ENCODE results near the gene TMED8.
"Not testable (repeated sequence)": the region's sequence is repeated elsewhere in the genome, so short reads cannot be mapped to it uniquely, and the experiment has no call there.

The TMED8 gene

DNA sequence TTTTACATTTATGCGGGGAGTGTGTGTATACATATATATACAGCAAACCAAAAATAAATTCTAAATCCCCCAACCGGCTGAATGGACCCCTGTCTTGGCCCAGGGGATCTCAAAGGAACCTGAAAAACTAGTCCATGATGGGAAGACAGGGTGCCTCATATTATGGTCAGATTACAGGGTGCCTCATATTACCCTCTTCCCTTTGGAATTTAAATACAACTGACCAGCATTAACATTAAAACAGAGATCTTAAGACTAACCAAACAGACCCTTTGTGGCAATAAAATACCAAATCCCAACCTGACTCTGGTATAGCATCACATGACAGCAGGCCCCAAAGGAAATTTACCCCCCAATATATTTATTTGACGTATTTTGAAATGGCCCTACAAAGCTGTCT is 39.0 kb downstream of the TMED8 start:
- TF ChIP-seq, protein P1, sequence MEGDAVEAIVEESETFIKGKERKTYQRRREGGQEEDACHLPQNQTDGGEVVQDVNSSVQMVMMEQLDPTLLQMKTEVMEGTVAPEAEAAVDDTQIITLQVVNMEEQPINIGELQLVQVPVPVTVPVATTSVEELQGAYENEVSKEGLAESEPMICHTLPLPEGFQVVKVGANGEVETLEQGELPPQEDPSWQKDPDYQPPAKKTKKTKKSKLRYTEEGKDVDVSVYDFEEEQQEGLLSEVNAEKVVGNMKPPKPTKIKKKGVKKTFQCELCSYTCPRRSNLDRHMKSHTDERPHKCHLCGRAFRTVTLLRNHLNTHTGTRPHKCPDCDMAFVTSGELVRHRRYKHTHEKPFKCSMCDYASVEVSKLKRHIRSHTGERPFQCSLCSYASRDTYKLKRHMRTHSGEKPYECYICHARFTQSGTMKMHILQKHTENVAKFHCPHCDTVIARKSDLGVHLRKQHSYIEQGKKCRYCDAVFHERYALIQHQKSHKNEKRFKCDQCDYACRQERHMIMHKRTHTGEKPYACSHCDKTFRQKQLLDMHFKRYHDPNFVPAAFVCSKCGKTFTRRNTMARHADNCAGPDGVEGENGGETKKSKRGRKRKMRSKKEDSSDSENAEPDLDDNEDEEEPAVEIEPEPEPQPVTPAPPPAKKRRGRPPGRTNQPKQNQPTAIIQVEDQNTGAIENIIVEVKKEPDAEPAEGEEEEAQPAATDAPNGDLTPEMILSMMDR (conservative IDR thresholded peaks at IDR 0.05; ENCODE audit: control insufficient read depth, insufficient read depth, low read depth, low read length): no peak
- H3K4me3 ChIP-seq (ENCODE audit: control insufficient read depth, low read depth, low read length): no peak overlapping the region
- DNase-seq (ENCODE audit: low read depth): no peak

DNA sequence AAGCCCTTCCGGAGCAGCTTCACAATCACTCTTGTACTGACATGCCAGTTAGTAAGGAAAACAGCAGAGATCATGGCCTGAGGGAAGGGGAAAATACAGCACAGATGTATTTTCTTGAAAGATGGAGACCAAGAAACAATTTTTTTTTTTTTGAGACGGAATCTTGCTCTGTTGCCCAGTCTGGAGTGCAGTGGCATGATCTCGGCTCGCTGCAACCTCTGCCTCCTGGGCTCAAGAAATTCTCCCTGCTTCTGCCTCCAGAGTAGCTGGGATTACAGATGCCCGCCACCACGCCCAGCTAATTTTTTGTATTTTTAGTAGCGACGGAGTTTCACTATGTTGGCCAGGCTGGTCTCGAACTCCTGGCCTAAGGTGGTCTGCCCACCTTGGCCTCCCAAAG is 39.6 kb downstream of the TMED8 start:
- not testable (repeated sequence) for DNase-seq (ENCODE audit: low read depth)

DNA sequence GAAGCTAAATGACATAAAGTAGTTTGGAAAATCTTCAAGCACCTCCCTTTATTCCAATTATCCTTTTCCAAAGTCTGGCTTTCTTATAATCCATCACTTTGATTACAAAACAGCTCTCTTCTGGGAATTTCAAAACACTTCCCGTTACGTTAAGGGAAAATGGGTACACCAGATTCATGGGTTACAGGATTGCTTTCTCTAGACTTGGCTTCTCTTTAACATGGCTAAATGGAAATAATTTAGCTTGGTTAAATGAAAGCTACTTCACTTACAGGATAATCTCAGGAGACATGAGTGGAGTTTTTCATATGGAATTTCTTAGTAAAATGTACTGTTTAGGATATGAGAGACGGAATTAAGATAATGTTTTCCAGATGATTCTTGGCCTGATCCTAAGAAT is 41.3 kb downstream of the TMED8 start:
- H3K4me3 ChIP-seq (ENCODE audit: control insufficient read depth, low read depth, low read length): no peak overlapping the region
- TF ChIP-seq, protein P1 (conservative IDR thresholded peaks at IDR 0.05; ENCODE audit: control insufficient read depth, insufficient read depth, low read depth, low read length): no peak
- no peak for DNase-seq (ENCODE audit: low read depth)

More for the DNA sequence above, 39.6 kb downstream of the TMED8 start:
- not testable (repeated sequence) for H3K4me3 ChIP-seq (ENCODE audit: control insufficient read depth, low read depth, low read length)

DNA sequence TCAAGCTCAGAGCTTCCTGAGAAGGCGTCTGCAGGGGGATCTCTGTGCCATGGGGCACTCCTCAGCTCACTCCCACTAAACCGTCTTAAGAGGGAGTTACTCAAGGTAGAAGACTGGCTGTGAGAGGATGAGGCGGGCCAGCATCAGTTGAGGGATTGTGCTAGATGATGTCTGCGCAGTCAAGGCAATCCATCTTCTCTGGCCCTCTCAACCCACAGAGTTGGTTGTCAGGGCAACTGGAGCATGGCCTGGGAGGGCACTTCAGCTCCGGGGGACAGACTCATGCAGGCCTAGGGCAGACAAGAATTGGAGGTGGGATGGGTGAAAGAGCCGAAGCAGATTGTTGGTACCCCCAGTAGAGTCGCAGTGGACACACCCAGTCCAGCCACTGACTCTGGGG is 47.0 kb downstream of the TMED8 start:
- no peak for DNase-seq (ENCODE audit: low read depth)
- TF ChIP-seq, protein P1 (conservative IDR thresholded peaks at IDR 0.05; ENCODE audit: control insufficient read depth, insufficient read depth, low read depth, low read length): no peak
- H3K4me3 ChIP-seq (ENCODE audit: control insufficient read depth, low read depth, low read length): no peak overlapping the region

DNA sequence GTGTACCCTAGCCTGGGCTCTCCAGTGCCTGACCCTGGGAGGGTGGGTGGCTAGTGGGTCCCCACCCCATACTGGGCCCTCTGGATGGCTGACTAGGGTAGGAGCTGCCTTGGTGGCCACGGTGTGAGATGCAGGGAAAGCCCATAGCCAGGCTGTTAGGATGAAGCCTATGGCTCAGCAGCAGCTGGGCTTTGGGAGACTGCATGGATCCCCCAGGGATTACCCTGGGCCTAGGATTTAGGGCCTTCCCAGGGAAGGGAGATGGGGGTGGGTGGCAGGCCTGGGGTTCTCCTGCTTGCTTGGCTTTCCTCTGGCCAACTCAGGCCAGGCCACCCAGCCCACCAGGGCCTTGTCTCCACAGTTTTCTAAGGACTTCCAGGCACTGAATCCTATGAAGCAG is 49.8 kb downstream of the TMED8 start:
- H3K4me3 ChIP-seq (ENCODE audit: control insufficient read depth, low read depth, low read length): no peak overlapping the region
- TF ChIP-seq, protein P1 (conservative IDR thresholded peaks at IDR 0.05; ENCODE audit: control insufficient read depth, insufficient read depth, low read depth, low read length): no peak
- DNase-seq (ENCODE audit: low read depth): no peak

DNA sequence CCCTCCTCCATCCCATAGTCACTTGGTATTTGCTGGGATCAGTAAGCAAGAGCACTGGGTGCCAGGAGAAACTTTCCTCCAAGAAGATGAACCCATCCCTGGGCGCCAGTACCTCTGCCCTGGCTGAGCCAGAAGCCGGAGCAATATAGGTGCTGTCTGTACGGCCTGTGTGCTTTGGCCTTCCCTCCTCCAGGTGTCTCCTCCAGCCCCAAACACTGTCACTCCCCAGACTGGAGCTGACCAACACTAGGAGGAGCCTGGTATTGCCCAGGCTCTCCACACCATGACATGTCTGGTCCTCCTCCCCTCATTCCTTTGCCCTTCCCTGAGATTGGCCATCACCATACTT is 51.2 kb downstream of the TMED8 start:
- no peak for DNase-seq (ENCODE audit: low read depth)
- TF ChIP-seq, protein P1 (conservative IDR thresholded peaks at IDR 0.05; ENCODE audit: control insufficient read depth, insufficient read depth, low read depth, low read length): no peak
- H3K4me3 ChIP-seq (ENCODE audit: control insufficient read depth, low read depth, low read length): no peak overlapping the region

DNA sequence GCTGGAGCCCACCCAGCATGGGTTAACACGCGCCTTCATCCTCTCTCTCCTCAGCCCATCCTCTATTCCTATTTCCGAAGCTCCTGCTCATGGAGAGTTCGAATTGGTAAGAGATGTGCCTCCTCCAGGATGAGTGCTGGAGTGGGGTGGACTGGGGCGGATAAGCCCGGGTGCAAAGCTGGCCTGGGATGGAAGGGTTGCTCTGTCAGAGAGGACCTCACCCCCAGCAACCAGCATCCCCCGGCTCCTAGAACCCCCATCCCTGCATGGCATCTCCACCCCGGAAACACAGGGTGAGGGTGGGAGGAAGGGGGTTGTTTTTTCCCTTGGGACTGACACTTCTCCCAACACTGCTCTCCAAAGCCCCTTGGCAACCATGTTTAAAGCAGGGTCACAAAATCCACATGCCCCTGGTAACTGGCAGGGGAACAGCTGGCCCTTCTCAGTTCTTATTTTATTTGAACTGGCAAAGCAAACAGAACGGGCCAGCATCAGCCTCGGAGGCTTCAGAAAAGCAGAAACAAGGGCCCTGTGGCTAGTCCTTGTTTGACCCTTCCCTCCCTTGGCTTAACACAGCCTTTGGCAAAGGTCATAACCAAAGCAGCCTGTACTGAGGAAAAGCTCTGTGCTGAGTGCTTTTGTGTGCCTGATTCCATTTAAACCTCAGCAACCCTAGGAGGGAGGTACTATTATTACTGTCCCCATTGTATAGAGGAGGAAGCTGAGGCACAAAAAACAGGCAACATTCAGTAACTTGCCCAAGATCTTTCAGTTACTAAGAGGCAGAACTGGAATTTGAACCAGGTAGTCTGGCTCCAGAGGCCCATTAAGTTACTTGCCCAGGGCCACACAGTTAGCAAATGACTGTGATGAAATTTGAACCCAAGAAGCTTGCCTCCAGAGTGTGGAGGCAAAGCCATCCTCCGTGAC is 51.8 kb downstream of the TMED8 start:
- no peak overlapping the region for H3K4me3 ChIP-seq (ENCODE audit: control insufficient read depth, low read depth, low read length)
- TF ChIP-seq, protein P1 (conservative IDR thresholded peaks at IDR 0.05; ENCODE audit: control insufficient read depth, insufficient read depth, low read depth, low read length): no peak
- DNase-seq (ENCODE audit: low read depth): no peak

All from fibroblast of mammary gland (primary cell).